HCT116 (cell line): ENCODE results near the gene MRAP2. TPM values are rescaled to one million over a fixed set of nuclear protein-coding genes. Genes with fewer than 3 reads are reported as not detected.

Source experiments
- ATAC-seq: fragments of 200-7000 bp; cut with Tn5 transposase; 2 replicates; pipeline ENCODE4 v1.9.1; 2020; ENCODE audit warnings: mild to moderate bottlenecking, moderate library complexity
- BruUV-seq: library from RNA; stranded (reverse); fragments of 400-500 nt; replicated peaks from 2 replicates; lab custom pipeline; 2021; lab: Mats Ljungman, UMichigan
- CTCF ChIA-PET: fragments of 300-600 bp; sonication (Branson Sonifier 250); formaldehyde crosslinking; loops from one replicate; lab custom pipeline; 2021; ENCODE audit warnings: antibody characterized with exemption; lab: Charles Lee
- POLR2A ChIA-PET: fragments of 300-600, 350-600 bp; sonication (Branson Sonifier 250); formaldehyde crosslinking; loops from one replicate; lab custom pipeline; 2021; ENCODE audit warnings: antibody characterized with exemption; lab: Charles Lee
- RAD21 ChIA-PET, 2 experiments: fragments of 300-600 bp; sonication (Branson Sonifier 250); formaldehyde crosslinking; loops; one replicate each; lab custom pipeline; 2023; ENCODE audit warnings: low total read pairs in 2 of 2; ENCODE audit not compliant: uncharacterized antibody in 2 of 2, unreplicated experiment in 2 of 2, low non-redundant PET in 1 of 2; lab: Charles Lee
- DNase-seq: peaks from one replicate; pipeline ENCODE4 v3.0.0-alpha.2; 2010; ENCODE audit warnings: low read depth, low spot score
- H2AFZ ChIP-seq: fragments of 200-600 bp; shearing (Covaris generic), sonication (generic); 2 replicates; pipeline ENCODE4 v1.6.1; 2017; ENCODE audit warnings: low read depth, mixed run types, mixed read lengths, antibody characterized with exemption, low read length; ENCODE audit not compliant: poor library complexity, severe bottlenecking
- H3K27ac ChIP-seq: 2 replicates; pipeline ENCODE4 v1.5.1; 2012; ENCODE audit warnings: low read depth, low read length
- H3K27me3 ChIP-seq: fragments of 200-600 bp; sonication (generic); 2 replicates; pipeline ENCODE4 v1.6.1; 2016; ENCODE audit warnings: mixed run types, low read length, mixed read lengths; ENCODE audit not compliant: insufficient read depth
- H3K36me3 ChIP-seq, 2 experiments: fragments of 200-500 bp in 1 of 2; fragments of 200-600 bp in 1 of 2; sonication (Bioruptor generic) in 1 of 2; sonication (generic) in 1 of 2; 2 replicates each; pipeline versions ENCODE4 v1.5.1 to v1.6.1; 2014 to 2016; ENCODE audit warnings: low read length in 2 of 2, inconsistent platforms in 1 of 2, mixed read lengths in 1 of 2, mixed run types in 1 of 2; ENCODE audit not compliant: insufficient read depth in 2 of 2, control insufficient read depth in 1 of 2
- H3K4me1 ChIP-seq, 2 experiments: fragments of 200-600 bp in 1 of 2; sonication (generic) in 1 of 2; 2 replicates each; pipeline versions ENCODE4 v1.5.1 to v1.6.1; 2012 to 2017; ENCODE audit warnings: low read length in 2 of 2, inconsistent platforms in 1 of 2, mild to moderate bottlenecking in 1 of 2, mixed read lengths in 1 of 2, mixed run types in 1 of 2, moderate library complexity in 1 of 2; ENCODE audit not compliant: insufficient read depth in 2 of 2, control insufficient read depth in 1 of 2
- H3K4me2 ChIP-seq: fragments of 200-600 bp; sonication (generic); 2 replicates; pipeline ENCODE4 v1.6.1; 2017; ENCODE audit warnings: mixed run types, low read length, mixed read lengths
- H3K4me3 ChIP-seq, 2 experiments: fragments of 200-600 bp in 1 of 2; sonication (generic) in 1 of 2; replicated peaks in 1 of 2; 2 replicates each; pipeline ENCODE4 v1.5.1; 2011 to 2016; ENCODE audit warnings: low read length in 2 of 2, control low read depth in 1 of 2, low read depth in 1 of 2, mild to moderate bottlenecking in 1 of 2, mixed read lengths in 1 of 2, mixed run types in 1 of 2
- H3K79me2 ChIP-seq: fragments of 200-600 bp; sonication (generic); 2 replicates; pipeline ENCODE4 v1.6.1; 2017; ENCODE audit warnings: mild to moderate bottlenecking, mixed run types, low read length, moderate library complexity, mixed read lengths; ENCODE audit not compliant: insufficient read depth
- H3K9ac ChIP-seq: fragments of 200-600 bp; sonication (generic); 2 replicates; pipeline ENCODE4 v1.6.1; 2016; ENCODE audit warnings: low read length, mixed read lengths
- H3K9me2 ChIP-seq: fragments of 200-600 bp; sonication (generic), shearing (Covaris generic); 2 replicates; pipeline ENCODE4 v1.6.1; 2017; ENCODE audit warnings: mixed run types, mild to moderate bottlenecking, moderate library complexity; ENCODE audit not compliant: insufficient read depth
- H3K9me3 ChIP-seq, 2 experiments: fragments of 200-500 bp in 1 of 2; fragments of 200-600 bp in 1 of 2; sonication (Bioruptor generic) in 1 of 2; sonication (generic) in 1 of 2; 2 replicates each; pipeline ENCODE4 v1.6.1; 2014 to 2017; ENCODE audit warnings: low read length in 2 of 2, mixed read lengths in 2 of 2, inconsistent platforms in 1 of 2, low read depth in 1 of 2, mild to moderate bottlenecking in 1 of 2, mixed run types in 1 of 2, moderate library complexity in 1 of 2; ENCODE audit not compliant: control insufficient read depth in 1 of 2, insufficient read depth in 1 of 2
- H4K20me1 ChIP-seq: fragments of 200-600 bp; sonication (generic), shearing (Covaris generic); 2 replicates; pipeline ENCODE4 v1.6.1; 2017; ENCODE audit warnings: mixed run types, mild to moderate bottlenecking, moderate library complexity; ENCODE audit not compliant: insufficient read depth
- EGR1 ChIP-seq: IDR thresholded peaks from 2 replicates; pipeline ENCODE4 v1.6.1; 2012; ENCODE audit warnings: low read depth
- EZH2phosphoT487 ChIP-seq: fragments of 200-600 bp; IDR thresholded peaks from 2 replicates; pipeline ENCODE4 v1.6.1; 2018; ENCODE audit warnings: antibody characterized with exemption, borderline replicate concordance
- JUND ChIP-seq: IDR thresholded peaks from 2 replicates; pipeline ENCODE4 v1.6.1; 2012
- POLR2A ChIP-seq: IDR thresholded peaks from 2 replicates; pipeline ENCODE4 v1.7.0; 2011; ENCODE audit warnings: borderline replicate concordance; ENCODE audit not compliant: insufficient read depth, insufficient read length; ENCODE audit errors: extremely low read depth
- POLR2AphosphoS5 ChIP-seq: IDR thresholded peaks from 2 replicates; pipeline ENCODE4 v1.6.1; 2011; ENCODE audit warnings: mild to moderate bottlenecking, low read depth, low read length, moderate library complexity
- RAD21 ChIP-seq: IDR thresholded peaks from 2 replicates; pipeline ENCODE4 v1.6.1; 2012; ENCODE audit warnings: low read depth, mild to moderate bottlenecking
- SRF ChIP-seq: IDR thresholded peaks from 2 replicates; pipeline ENCODE4 v1.6.1; 2012; ENCODE audit warnings: low read depth
- ZFX ChIP-seq: fragments of 450-650 bp; IDR thresholded peaks from 2 replicates; pipeline ENCODE4 v1.6.1; 2017
- intact Hi-C: fragments of 100-400 bp; cut with micrococcal nuclease; formaldehyde crosslinking; loops from 2 replicates; pipeline ENCODE4 v1.10.0; 2022
- total RNA-seq: library from RNA; stranded (reverse); gene quantifications from one replicate; pipeline ENCODE4 v1.2.1, GENCODE V29; 2021; ENCODE audit not compliant: unreplicated experiment
- TF ChIP-seq, protein P1 (sequence below): IDR thresholded peaks from 2 replicates; pipeline ENCODE4 v1.6.1; 2012; ENCODE audit warnings: low read depth
- TF ChIP-seq, protein P2 (sequence below): IDR thresholded peaks from 2 replicates; pipeline ENCODE4 v1.6.1; 2012
- TF ChIP-seq, protein P3 (sequence below): IDR thresholded peaks from 2 replicates; pipeline ENCODE4 v1.6.1; 2012
- TF ChIP-seq, protein P4 (sequence below), 3 experiments: fragments of 200-600 bp in 1 of 3; sonication (generic) in 1 of 3; IDR thresholded peaks in 2 of 3; conservative IDR thresholded peaks in 1 of 3; 2 replicates each; pipeline ENCODE4 v1.5.1; 2012 to 2017; ENCODE audit warnings: low read depth in 2 of 3, low read length in 2 of 3, antibody characterized with exemption in 1 of 3, borderline replicate concordance in 1 of 3, control low read depth in 1 of 3, mild to moderate bottlenecking in 1 of 3, mixed read lengths in 1 of 3, mixed run types in 1 of 3, moderate library complexity in 1 of 3; ENCODE audit not compliant: insufficient read depth in 1 of 3

Gene MRAP2
- total RNA-seq, 1 experiment from 2014 or later = 1.4 TPM

DNA sequence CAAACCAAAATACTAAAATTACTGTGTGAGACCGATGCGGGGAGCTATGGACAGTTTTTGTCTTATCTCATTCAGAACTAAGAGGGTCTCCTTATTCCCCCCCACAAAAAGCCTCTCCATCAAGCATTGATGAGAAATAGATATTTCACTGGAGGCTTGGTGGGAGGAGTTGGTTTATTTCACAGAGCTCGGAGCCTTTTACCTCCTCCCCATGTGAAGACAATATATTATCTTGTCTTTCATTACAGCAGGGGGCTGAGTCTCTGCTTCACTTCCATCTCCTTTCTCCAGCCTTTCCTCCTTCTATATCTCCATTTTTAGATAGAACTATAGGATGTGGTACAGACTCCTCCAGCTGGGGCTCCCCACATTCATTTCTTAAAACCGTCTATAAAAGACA lies 29.9 kb upstream of the MRAP2 start:
- no peak overlapping the region for H2AFZ ChIP-seq
- H3K79me2 ChIP-seq = no peaks in the 10 kb centered on the region
- RAD21 ChIA-PET = no interaction called here
- H3K27me3 ChIP-seq = no peaks in the 10 kb centered on the region
- TF ChIP-seq, protein P1, sequence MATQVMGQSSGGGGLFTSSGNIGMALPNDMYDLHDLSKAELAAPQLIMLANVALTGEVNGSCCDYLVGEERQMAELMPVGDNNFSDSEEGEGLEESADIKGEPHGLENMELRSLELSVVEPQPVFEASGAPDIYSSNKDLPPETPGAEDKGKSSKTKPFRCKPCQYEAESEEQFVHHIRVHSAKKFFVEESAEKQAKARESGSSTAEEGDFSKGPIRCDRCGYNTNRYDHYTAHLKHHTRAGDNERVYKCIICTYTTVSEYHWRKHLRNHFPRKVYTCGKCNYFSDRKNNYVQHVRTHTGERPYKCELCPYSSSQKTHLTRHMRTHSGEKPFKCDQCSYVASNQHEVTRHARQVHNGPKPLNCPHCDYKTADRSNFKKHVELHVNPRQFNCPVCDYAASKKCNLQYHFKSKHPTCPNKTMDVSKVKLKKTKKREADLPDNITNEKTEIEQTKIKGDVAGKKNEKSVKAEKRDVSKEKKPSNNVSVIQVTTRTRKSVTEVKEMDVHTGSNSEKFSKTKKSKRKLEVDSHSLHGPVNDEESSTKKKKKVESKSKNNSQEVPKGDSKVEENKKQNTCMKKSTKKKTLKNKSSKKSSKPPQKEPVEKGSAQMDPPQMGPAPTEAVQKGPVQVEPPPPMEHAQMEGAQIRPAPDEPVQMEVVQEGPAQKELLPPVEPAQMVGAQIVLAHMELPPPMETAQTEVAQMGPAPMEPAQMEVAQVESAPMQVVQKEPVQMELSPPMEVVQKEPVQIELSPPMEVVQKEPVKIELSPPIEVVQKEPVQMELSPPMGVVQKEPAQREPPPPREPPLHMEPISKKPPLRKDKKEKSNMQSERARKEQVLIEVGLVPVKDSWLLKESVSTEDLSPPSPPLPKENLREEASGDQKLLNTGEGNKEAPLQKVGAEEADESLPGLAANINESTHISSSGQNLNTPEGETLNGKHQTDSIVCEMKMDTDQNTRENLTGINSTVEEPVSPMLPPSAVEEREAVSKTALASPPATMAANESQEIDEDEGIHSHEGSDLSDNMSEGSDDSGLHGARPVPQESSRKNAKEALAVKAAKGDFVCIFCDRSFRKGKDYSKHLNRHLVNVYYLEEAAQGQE = no peak
- TF ChIP-seq, protein P2, sequence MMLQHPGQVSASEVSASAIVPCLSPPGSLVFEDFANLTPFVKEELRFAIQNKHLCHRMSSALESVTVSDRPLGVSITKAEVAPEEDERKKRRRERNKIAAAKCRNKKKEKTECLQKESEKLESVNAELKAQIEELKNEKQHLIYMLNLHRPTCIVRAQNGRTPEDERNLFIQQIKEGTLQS = no peak
- TF ChIP-seq RAD21 (no peak), SRF (no peak), EZH2phosphoT487 (no peak), POLR2AphosphoS5 (no peak), POLR2A (no peak), ZFX (no peak), JUND (no peak), EGR1 (no peak)
- TF ChIP-seq, protein P3, sequence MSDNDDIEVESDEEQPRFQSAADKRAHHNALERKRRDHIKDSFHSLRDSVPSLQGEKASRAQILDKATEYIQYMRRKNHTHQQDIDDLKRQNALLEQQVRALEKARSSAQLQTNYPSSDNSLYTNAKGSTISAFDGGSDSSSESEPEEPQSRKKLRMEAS = no peak
- TF ChIP-seq, protein P4, sequence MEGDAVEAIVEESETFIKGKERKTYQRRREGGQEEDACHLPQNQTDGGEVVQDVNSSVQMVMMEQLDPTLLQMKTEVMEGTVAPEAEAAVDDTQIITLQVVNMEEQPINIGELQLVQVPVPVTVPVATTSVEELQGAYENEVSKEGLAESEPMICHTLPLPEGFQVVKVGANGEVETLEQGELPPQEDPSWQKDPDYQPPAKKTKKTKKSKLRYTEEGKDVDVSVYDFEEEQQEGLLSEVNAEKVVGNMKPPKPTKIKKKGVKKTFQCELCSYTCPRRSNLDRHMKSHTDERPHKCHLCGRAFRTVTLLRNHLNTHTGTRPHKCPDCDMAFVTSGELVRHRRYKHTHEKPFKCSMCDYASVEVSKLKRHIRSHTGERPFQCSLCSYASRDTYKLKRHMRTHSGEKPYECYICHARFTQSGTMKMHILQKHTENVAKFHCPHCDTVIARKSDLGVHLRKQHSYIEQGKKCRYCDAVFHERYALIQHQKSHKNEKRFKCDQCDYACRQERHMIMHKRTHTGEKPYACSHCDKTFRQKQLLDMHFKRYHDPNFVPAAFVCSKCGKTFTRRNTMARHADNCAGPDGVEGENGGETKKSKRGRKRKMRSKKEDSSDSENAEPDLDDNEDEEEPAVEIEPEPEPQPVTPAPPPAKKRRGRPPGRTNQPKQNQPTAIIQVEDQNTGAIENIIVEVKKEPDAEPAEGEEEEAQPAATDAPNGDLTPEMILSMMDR (IDR thresholded peaks at IDR 0.05 in 2 of 3, conservative IDR thresholded peaks at IDR 0.05 in 1 of 3; ENCODE audit: borderline replicate concordance in 1 of 3, insufficient read depth in 1 of 3, low read depth in 2 of 3, low read length in 2 of 3) = no peak
- TF ChIP-seq, all 23 proteins: peak for 0
- H3K27ac ChIP-seq = no peak overlapping the region
- H3K4me1 ChIP-seq = no peaks in the 10 kb centered on the region
- no TSS peak for BruUV-seq
- no peaks in the 10 kb centered on the region for H3K9me2 ChIP-seq
- no peak overlapping the region for H3K4me2 ChIP-seq
- H3K4me3 ChIP-seq = no peak overlapping the region
- DNase-seq = no peak
- H3K9ac ChIP-seq = no peak overlapping the region
- POLR2A ChIA-PET = no interaction called here
- CTCF ChIA-PET = no interaction called here
- no peaks in the 10 kb centered on the region for H4K20me1 ChIP-seq
- ATAC-seq = no peak
- H3K36me3 ChIP-seq = no peaks in the 10 kb centered on the region
- no peaks in the 10 kb centered on the region for H3K9me3 ChIP-seq
- intact Hi-C loops = no loop called here
